GM19328 (cell line): ENCODE results near the gene TRAPPC2L.
"Not testable (repeated sequence)": the region's sequence is repeated elsewhere in the genome, so short reads cannot be mapped to it uniquely, and the experiment has no call there.

Experiments used
- ATAC-seq: cut with Tn5 transposase; IDR thresholded peaks from one replicate; pipeline ENCODE4 v1.9.1; 2021; ENCODE audit warnings: mild to moderate bottlenecking, moderate library complexity; ENCODE audit not compliant: unreplicated experiment

Gene TRAPPC2L

GRCh38 chr16:88888057-88888456 is 31.1 kb downstream of the TRAPPC2L start:
- ATAC-seq, result no peak

- no peak for ATAC-seq
These were observed 31.8 kb downstream of the TRAPPC2L start for GRCh38 chr16:88888461-88889387.

- not testable (repeated sequence) for ATAC-seq
These were observed 32.9 kb downstream of the TRAPPC2L start for GRCh38 chr16:88889702-88890352.

GRCh38 chr16:88891083-88891482 is 34.2 kb downstream of the TRAPPC2L start:
- ATAC-seq, result no peak

DNA sequence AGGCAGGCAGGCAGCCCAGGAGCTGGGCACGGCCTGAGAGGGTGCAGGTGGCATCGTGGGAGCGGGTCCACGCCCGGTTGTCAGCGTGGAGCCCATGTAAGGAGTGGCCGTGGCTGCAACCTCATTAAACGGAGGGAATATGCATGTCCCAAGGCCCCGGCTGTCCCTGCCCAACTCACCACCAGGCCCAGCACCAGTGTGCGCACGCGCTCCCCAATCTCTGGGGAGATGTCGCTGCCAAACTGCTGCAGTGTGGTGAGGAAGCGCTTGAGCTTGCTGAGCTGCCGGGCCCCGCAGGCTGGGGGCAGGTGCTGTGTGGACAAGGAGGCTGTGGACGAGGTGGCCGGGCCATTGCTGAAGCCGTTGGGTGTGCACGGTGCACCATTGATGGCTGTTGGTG is 35.1 kb downstream of the TRAPPC2L start:
- ATAC-seq, result no peak

GRCh38 chr16:88893127-88893968 is 36.4 kb downstream of the TRAPPC2L start:
- no peak for ATAC-seq

- not testable (repeated sequence) for ATAC-seq
These were observed 37.3 kb downstream of the TRAPPC2L start for GRCh38 chr16:88894266-88894665.

DNA sequence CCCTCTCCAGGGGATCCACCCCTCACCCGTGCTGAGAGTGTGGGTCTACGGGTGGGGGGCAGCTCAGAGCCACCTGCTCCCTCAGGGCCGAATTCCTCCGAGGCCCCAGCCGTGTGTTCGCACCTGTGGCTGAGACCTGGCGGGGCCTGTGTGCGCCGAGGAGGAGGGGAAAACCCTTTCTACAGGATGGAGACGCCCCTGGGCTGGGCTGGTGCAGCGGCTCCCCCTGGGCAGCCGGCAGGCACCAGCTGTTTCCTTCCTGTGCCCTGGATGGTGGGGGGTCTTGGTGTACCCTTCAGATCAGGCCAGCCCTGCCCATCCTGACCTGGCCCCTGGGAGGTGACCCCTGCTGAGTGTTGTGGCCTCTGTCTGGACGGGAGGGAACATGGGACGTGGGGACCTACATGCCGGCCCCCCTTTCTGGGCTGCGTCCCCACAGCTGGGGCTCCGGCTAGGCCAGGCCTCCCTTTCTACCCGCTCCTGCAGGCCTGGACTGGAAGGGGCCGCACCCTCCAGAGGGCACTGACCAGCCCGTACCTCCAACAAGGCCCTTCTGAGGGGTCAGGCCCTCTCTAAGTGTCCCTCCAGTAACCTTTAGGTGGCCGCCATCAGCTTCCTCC is 37.9 kb downstream of the TRAPPC2L start:
- ATAC-seq, result no peak

DNA sequence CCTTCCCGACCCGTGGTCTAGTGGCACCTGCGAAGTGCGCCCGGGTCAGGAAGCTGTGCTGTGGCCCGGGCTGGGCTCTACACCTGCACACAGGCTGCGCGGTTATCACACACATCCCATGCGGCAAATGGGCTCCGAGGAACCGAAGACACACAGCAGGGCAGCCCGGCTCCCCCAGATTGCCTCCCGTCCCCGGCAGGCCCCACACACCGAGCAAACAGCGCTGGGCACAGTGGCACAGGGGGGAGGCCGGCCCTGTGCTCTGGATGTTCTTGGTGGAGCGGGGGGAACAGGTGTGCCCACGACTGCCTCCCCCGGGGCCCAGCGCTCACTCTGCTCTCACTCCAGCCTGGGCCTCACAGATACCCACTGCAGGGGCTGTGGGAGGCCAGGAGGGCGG is 38.4 kb downstream of the TRAPPC2L start:
- no peak for ATAC-seq

GRCh38 chr16:88896238-88897070 is 39.5 kb downstream of the TRAPPC2L start:
- ATAC-seq, result no peak

- ATAC-seq, result no peak
These were observed 40.9 kb downstream of the TRAPPC2L start for GRCh38 chr16:88897696-88898425.

DNA sequence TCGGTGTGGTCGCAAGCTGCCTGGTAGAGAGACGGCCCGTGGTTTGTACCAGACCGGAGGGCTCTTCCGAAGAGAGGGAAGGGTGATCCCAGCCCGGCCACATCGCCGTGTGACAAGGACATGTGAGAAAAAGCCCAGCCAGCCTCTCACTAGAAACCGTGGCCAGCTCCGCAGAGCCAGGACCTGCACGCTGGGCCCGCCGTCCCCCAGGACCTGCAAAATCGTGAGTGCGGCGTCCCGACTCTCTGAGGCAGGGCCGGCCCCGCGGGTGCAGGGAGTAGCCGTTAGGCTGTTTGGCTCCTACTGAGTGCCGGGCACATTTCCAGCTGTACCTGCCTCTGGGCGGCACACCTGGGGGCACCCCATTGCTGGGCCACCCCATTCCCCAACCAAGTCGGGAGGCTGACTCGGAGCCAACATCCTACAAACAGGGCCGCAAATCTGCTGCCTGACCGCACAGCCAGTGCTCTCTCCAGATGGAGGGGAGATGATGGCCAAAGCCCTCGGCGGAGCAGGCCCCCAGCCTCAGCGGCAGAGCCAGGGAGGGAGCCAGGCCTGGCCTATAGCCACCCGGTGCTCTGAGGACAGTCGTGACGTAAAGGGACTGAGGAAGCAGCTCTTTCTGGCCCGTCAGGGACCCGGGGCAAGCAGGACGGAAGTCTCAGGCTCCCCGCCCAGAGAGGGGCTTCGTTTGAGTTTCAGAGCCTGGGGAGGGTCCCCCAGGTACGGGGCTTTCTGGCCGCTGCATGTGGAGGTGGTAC is 43.2 kb downstream of the TRAPPC2L start:
- no peak for ATAC-seq

- ATAC-seq, result no peak
These were observed 43.7 kb downstream of the TRAPPC2L start for GRCh38 chr16:88900662-88901052.

DNA sequence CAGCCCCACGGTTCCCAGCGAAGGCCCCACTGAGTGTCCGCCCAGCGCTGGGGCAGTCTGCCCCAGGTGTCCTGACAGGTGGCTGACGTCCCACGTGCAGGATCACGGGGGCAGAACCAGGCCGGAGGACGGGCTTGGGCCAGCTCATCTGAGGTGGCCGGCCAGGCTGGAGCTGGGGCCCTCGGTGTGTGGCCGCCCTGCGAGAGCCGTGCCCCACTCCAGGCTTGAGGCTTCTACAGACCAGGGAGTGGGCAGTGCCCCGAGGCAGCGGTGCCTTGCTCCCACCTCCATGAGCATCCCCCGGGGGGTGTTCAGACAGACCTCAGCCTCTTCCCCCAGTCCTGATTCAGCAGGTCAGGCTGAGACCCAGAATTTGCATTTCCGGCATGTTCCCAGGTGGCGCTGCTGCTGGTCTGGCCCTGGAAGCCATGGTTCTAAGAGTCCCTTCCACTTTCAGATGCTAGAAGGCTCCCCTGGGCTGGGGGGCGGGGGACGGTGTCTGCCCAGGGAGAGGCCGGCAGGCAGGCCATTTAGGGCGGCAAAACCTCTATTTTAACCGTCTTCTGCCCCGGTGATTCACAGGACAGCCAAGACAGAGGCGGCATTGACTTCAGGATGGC is 44.9 kb downstream of the TRAPPC2L start:
- no peak for ATAC-seq

- ATAC-seq, result no peak
These were observed 45.8 kb downstream of the TRAPPC2L start for GRCh38 chr16:88902744-88903143.

GRCh38 chr16:88903267-88903666 is 46.3 kb downstream of the TRAPPC2L start:
- no peak for ATAC-seq

- no peak for ATAC-seq
These were observed 47.9 kb downstream of the TRAPPC2L start for GRCh38 chr16:88904676-88905365.

GRCh38 chr16:88905563-88905962 is 48.6 kb downstream of the TRAPPC2L start:
- ATAC-seq, result no peak
